K562 (cell line): ENCODE results near the gene MOSPD3. TPM values are rescaled to one million over a fixed set of nuclear protein-coding genes. Genes with fewer than 3 reads are reported as not detected.

Source experiments
- ATF6 ChIP-seq: sonication (generic); formaldehyde crosslinking; IDR thresholded peaks from 2 replicates; pipeline ENCODE4 v1.4.0; 2020; ENCODE audit warnings: mild to moderate bottlenecking, missing genetic modification reagents
- CREB3L1 ChIP-seq: fragments of 450-650 bp; IDR thresholded peaks from 2 replicates; pipeline ENCODE4 v1.6.1; 2014; ENCODE audit warnings: low read depth, mild to moderate bottlenecking, moderate library complexity, borderline replicate concordance
- GTF2E2 ChIP-seq: fragments of 200-800 bp; sonication (Bioruptor generic); IDR thresholded peaks from 2 replicates; pipeline ENCODE4 v1.6.1; 2016; ENCODE audit warnings: missing genetic modification characterization, missing compliant biosample characterization
- HMBOX1 ChIP-seq: sonication (generic); IDR thresholded peaks from 2 replicates; pipeline ENCODE4 v1.6.1; 2016
- HOXB6 ChIP-seq: fragments of 250-450 bp; sonication (Bioruptor Pico); IDR thresholded peaks from 2 replicates; pipeline ENCODE4 v1.5.1; 2022; ENCODE audit warnings: mild to moderate bottlenecking, borderline replicate concordance
- HSF4 ChIP-seq: fragments of 250-450 bp; sonication (Bioruptor Pico); IDR thresholded peaks from 2 replicates; pipeline ENCODE4 v2.1.2; 2022; ENCODE audit warnings: mild to moderate bottlenecking, moderate library complexity, borderline replicate concordance
- MCM7 ChIP-seq, 2 experiments: fragments of 450-650 bp; IDR thresholded peaks; 2 replicates each; pipeline ENCODE4 v1.6.1; 2016 to 2018
- NFE2 ChIP-seq: IDR thresholded peaks from 2 replicates; pipeline ENCODE4 v1.6.1; 2014; ENCODE audit warnings: antibody characterized with exemption, low read depth
- RBM22 ChIP-seq: fragments of 200-400 bp; formaldehyde crosslinking; IDR thresholded peaks from 2 replicates; pipeline ENCODE4 v1.6.1; 2018; ENCODE audit warnings: low read length, low read depth; ENCODE audit not compliant: poor library complexity, severe bottlenecking
- SP1 ChIP-seq: sonication (generic); formaldehyde crosslinking; IDR thresholded peaks from 2 replicates; pipeline ENCODE4 v1.8.1; 2022; ENCODE audit warnings: mild to moderate bottlenecking, missing genetic modification reagents
- XRCC3 ChIP-seq: fragments of 450-650 bp; IDR thresholded peaks from 2 replicates; pipeline ENCODE4 v1.6.1; 2017; ENCODE audit warnings: mild to moderate bottlenecking, moderate library complexity
- ZBED1 ChIP-seq: IDR thresholded peaks from 2 replicates; pipeline ENCODE4 v1.6.1; 2014
- ZC3H8 ChIP-seq: fragments of 450-650 bp; IDR thresholded peaks from 2 replicates; pipeline ENCODE4 v1.6.1; 2017
- ZNF707 ChIP-seq: fragments of 250-450 bp; sonication (Bioruptor Pico); conservative IDR thresholded peaks from 2 replicates; pipeline ENCODE4 v1.8.0; 2022; ENCODE audit warnings: inconsistent platforms, mild to moderate bottlenecking, moderate library complexity
- ZSCAN29 ChIP-seq: fragments of 450-650 bp; IDR thresholded peaks from 2 replicates; pipeline ENCODE4 v1.6.1; 2017
- polyA plus RNA-seq, 8 experiments: library from polyadenylated mRNA; depleted of rRNA in 4 of 8; stranded (reverse) in 5 of 8; unstranded in 3 of 8; fragments of >200 nt; fragmentation: Nextera tagmentation in 2 of 8; fragmentation: Illumina TruSeq in 1 of 8; extraction: Ambion mirVana in 2 of 8; extraction: Trizol in 1 of 8; gene quantifications; 2 replicates each; pipeline versions ENCODE4 v1.2.1 to v1.2.3, GENCODE V29; 2011 to 2014; ENCODE audit warnings: inconsistent platforms in 1 of 8, missing spikeins in 1 of 8
- total RNA-seq, 7 experiments: library from RNA; depleted of rRNA in 6 of 7; stranded (reverse); fragments of >200 nt in 6 of 7; fragmentation: Illumina TruSeq in 2 of 7; extraction: Trizol in 2 of 7; gene quantifications; 2 replicates each; pipeline versions ENCODE4 v1.2.1 to v1.2.3, GENCODE V29; 2011 to 2021; ENCODE audit warnings: low replicate concordance in 1 of 7
- TF ChIP-seq, protein P1 (sequence below): fragments of 450-650 bp; IDR thresholded peaks from 2 replicates; pipeline ENCODE4 v1.6.1; 2016; ENCODE audit warnings: mild to moderate bottlenecking
- TF ChIP-seq, protein P2 (sequence below): sonication (generic); formaldehyde crosslinking; IDR thresholded peaks from 2 replicates; pipeline ENCODE4 v1.5.0; 2020; ENCODE audit warnings: missing genetic modification reagents
- TF ChIP-seq, protein P3 (sequence below), 2 experiments: fragments of 450-650 bp in 1 of 2; sonication (generic) in 1 of 2; formaldehyde crosslinking; conservative IDR thresholded peaks; 2 replicates each; pipeline versions ENCODE4 v1.4.0 to v1.8.1; 2020 to 2022; ENCODE audit warnings: mild to moderate bottlenecking in 1 of 2, missing genetic modification reagents in 1 of 2

Gene MOSPD3
- total and polyA plus RNA-seq, 9 of the 15 experiments (the other 6 are each of a cell fraction or from before 2014, with no cell fraction given): 1.4 to 32.1 (median 7.3) TPM

DNA sequence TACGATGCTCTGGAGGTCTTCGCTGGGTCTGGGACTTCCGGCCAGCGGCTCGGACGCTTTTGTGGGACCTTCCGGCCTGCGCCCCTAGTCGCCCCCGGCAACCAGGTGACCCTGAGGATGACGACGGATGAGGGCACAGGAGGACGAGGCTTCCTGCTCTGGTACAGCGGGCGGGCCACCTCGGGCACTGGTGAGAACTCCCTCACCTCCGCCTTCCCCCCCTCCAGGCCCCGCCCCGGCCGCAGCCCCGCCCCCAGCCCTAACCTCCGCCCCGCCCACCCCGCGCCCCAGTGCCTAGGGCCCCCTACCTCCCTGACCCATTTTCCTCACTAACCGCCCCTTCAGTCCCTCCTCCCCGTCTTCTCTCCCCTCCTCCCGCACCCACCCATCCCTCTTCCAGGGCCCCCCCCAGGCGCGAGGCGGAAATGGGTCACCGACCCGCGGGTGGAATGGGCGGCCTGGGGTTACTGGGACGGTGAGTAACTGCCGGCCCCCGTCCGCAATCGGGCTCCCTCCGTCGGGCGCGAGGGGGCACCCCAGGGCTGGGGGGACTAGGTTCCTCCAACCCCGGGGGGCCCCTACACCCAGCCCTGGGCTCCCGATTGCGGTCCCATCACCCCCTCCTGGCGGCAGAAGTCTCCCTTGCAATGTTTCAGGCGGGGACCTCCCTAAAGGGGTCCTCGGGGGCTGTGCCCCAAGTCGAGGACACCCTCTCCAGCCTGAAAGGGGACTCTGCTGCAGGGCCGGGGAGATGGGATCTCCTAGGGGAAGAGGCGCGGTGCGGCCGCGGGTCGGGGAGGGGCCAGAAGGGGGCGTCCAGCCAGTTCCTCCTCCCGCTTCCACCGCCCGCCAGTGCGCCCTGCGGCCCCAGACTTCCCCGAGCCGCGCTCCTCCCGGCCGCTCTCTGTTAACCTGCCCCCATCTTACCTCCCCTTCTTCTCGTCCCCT, 8.0 kb upstream of the MOSPD3 start (continued):
- TF ChIP-seq HMBOX1 (no peak), SP1 (CRISPR knock-in tag) (peak; percentile 52; the same call in 1 of the 2 replicates), MCM7 (IDR thresholded peaks at IDR 0.05) (no peak), ZSCAN29 (no peak), GTF2E2 (tag) (no peak), ATF6 (CRISPR knock-in tag) (0 out of 2 replicates have a peak, but pooled peaks have one; percentile 67), RBM22 (no peak), CREB3L1 (peak; percentile 49; the same call in 1 of the 2 replicates), HOXB6 (CRISPR knock-in tag) (no peak), ZC3H8 (no peak), NFE2 (no peak), HSF4 (CRISPR knock-in tag) (no peak), ZNF707 (CRISPR knock-in tag) (no peak), ZBED1 (no peak), XRCC3 (no peak)
- TF ChIP-seq, protein P1, sequence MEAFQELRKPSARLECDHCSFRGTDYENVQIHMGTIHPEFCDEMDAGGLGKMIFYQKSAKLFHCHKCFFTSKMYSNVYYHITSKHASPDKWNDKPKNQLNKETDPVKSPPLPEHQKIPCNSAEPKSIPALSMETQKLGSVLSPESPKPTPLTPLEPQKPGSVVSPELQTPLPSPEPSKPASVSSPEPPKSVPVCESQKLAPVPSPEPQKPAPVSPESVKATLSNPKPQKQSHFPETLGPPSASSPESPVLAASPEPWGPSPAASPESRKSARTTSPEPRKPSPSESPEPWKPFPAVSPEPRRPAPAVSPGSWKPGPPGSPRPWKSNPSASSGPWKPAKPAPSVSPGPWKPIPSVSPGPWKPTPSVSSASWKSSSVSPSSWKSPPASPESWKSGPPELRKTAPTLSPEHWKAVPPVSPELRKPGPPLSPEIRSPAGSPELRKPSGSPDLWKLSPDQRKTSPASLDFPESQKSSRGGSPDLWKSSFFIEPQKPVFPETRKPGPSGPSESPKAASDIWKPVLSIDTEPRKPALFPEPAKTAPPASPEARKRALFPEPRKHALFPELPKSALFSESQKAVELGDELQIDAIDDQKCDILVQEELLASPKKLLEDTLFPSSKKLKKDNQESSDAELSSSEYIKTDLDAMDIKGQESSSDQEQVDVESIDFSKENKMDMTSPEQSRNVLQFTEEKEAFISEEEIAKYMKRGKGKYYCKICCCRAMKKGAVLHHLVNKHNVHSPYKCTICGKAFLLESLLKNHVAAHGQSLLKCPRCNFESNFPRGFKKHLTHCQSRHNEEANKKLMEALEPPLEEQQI: no peak
- TF ChIP-seq, protein P2, sequence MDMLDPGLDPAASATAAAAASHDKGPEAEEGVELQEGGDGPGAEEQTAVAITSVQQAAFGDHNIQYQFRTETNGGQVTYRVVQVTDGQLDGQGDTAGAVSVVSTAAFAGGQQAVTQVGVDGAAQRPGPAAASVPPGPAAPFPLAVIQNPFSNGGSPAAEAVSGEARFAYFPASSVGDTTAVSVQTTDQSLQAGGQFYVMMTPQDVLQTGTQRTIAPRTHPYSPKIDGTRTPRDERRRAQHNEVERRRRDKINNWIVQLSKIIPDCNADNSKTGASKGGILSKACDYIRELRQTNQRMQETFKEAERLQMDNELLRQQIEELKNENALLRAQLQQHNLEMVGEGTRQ (CRISPR knock-in tag): no peak
- TF ChIP-seq, protein P3, sequence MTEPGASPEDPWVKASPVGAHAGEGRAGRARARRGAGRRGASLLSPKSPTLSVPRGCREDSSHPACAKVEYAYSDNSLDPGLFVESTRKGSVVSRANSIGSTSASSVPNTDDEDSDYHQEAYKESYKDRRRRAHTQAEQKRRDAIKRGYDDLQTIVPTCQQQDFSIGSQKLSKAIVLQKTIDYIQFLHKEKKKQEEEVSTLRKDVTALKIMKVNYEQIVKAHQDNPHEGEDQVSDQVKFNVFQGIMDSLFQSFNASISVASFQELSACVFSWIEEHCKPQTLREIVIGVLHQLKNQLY (CRISPR knock-in tag; conservative IDR thresholded peaks at IDR 0.05): no peak
